Measurements from ENCODE around the gene CBLL1.

Gene CBLL1

GRCh38 chr7:107744345-107744750, 406 bp downstream of the CBLL1 start:
- DNase-seq (ENCODE audit: low spot score), result no peak

GRCh38 chr7:107746006-107746405, 2.1 kb downstream of the CBLL1 start:
- DNase-seq (ENCODE audit: low spot score), result no peak

GRCh38 chr7:107751113-107751512, 7.2 kb downstream of the CBLL1 start:
- no peak for DNase-seq (ENCODE audit: low spot score)

- DNase-seq (ENCODE audit: low spot score), result no peak
These were observed 10.7 kb downstream of the CBLL1 start for GRCh38 chr7:107754642-107755041.

GRCh38 chr7:107758667-107759066, 14.7 kb downstream of the CBLL1 start:
- DNase-seq (ENCODE audit: low spot score), result no peak

GRCh38 chr7:107767391-107767790, 23.4 kb downstream of the CBLL1 start:
- no peak for DNase-seq (ENCODE audit: low spot score)

- no peak for DNase-seq (ENCODE audit: low spot score)
These were observed 24.3 kb downstream of the CBLL1 start for GRCh38 chr7:107768263-107768662.

GRCh38 chr7:107773027-107773426, 29.1 kb downstream of the CBLL1 start:
- no peak for DNase-seq (ENCODE audit: low spot score)

GRCh38 chr7:107777702-107778101, 33.8 kb downstream of the CBLL1 start:
- no peak for DNase-seq (ENCODE audit: low spot score)

- no peak for DNase-seq (ENCODE audit: low spot score)
These were observed 34.3 kb downstream of the CBLL1 start for GRCh38 chr7:107778283-107778682.

GRCh38 chr7:107779647-107780099, 35.7 kb downstream of the CBLL1 start:
- no peak for DNase-seq (ENCODE audit: low spot score)

- DNase-seq (ENCODE audit: low spot score), result no peak
These were observed 38.4 kb downstream of the CBLL1 start for GRCh38 chr7:107782374-107782773.

GRCh38 chr7:107783648-107784047, 39.7 kb downstream of the CBLL1 start:
- DNase-seq (ENCODE audit: low spot score), result no peak

GRCh38 chr7:107785170-107785569, 41.2 kb downstream of the CBLL1 start:
- no peak for DNase-seq (ENCODE audit: low spot score)

GRCh38 chr7:107785926-107786325, 42.0 kb downstream of the CBLL1 start:
- DNase-seq (ENCODE audit: low spot score), result no peak

GRCh38 chr7:107788216-107788615, 44.3 kb downstream of the CBLL1 start:
- no peak for DNase-seq (ENCODE audit: low spot score)

- DNase-seq (ENCODE audit: low spot score), result no peak
These were observed 44.7 kb downstream of the CBLL1 start for GRCh38 chr7:107788662-107789061.

- no peak for DNase-seq (ENCODE audit: low spot score)
These were observed 45.7 kb downstream of the CBLL1 start for GRCh38 chr7:107789647-107790046.

- DNase-seq (ENCODE audit: low spot score), result no peak
These were observed 48.4 kb downstream of the CBLL1 start for GRCh38 chr7:107792364-107792763.

- no peak for DNase-seq (ENCODE audit: low spot score)
These were observed 55.8 kb downstream of the CBLL1 start for GRCh38 chr7:107799647-107800264.

- no peak for DNase-seq (ENCODE audit: low spot score)
These were observed 59.2 kb downstream of the CBLL1 start, which contains the start of gene SLC26A3 for GRCh38 chr7:107803009-107803610. TSS of gene SLC26A3 (minus strand) at chr7:107803223. CDS start at chr7:107794509, 8,714 bp downstream.

GRCh38 chr7:107809179-107809578, 65.2 kb downstream of the CBLL1 start:
- no peak for DNase-seq (ENCODE audit: low spot score)

GRCh38 chr7:107810626-107811025, 66.7 kb downstream of the CBLL1 start:
- DNase-seq (ENCODE audit: low spot score), result no peak

Measured in left forelimb (tissue), 1 donor.